GM18508 (cell line): ENCODE data around the gene SLC6A20.
"Not testable (repeated sequence)": the region's sequence is repeated elsewhere in the genome, so short reads cannot be mapped to it uniquely, and the experiment has no call there.

Source experiments
- ATAC-seq: cut with Tn5 transposase; IDR thresholded peaks from one replicate; pipeline ENCODE4 v1.9.1; 2021; ENCODE audit warnings: moderate number of reproducible peaks; ENCODE audit not compliant: insufficient read depth, unreplicated experiment

The SLC6A20 gene

GRCh38 chr3:45761831-45762230 is 34.5 kb downstream of the SLC6A20 start:
- no peak for ATAC-seq

GRCh38 chr3:45760878-45761711 is 35.2 kb downstream of the SLC6A20 start:
- no peak for ATAC-seq

- ATAC-seq, result no peak
Measured at GRCh38 chr3:45759851-45760250, 36.5 kb downstream of the SLC6A20 start.

- ATAC-seq, result no peak
Measured at GRCh38 chr3:45758871-45759270, 37.5 kb downstream of the SLC6A20 start.

GRCh38 chr3:45757141-45757540 is 39.2 kb downstream of the SLC6A20 start:
- ATAC-seq, result not testable (repeated sequence)

GRCh38 chr3:45756055-45756454 is 40.3 kb downstream of the SLC6A20 start:
- no peak for ATAC-seq

GRCh38 chr3:45754461-45754860 is 41.9 kb downstream of the SLC6A20 start:
- ATAC-seq, result no peak

- no peak for ATAC-seq
Measured at GRCh38 chr3:45753095-45753494, 43.2 kb downstream of the SLC6A20 start.

- ATAC-seq, result no peak
Measured at GRCh38 chr3:45751537-45752242, 44.6 kb downstream of the SLC6A20 start.

- ATAC-seq, result no peak
Measured at GRCh38 chr3:45749880-45750279, 46.5 kb downstream of the SLC6A20 start.

GRCh38 chr3:45749036-45749600 is 47.2 kb downstream of the SLC6A20 start:
- not testable (repeated sequence) for ATAC-seq

GRCh38 chr3:45748068-45748467 is 48.3 kb downstream of the SLC6A20 start:
- ATAC-seq, result no peak

- ATAC-seq, result no peak
Measured at GRCh38 chr3:45746777-45747622, 49.3 kb downstream of the SLC6A20 start.

GRCh38 chr3:45746165-45746776 is 50.1 kb downstream of the SLC6A20 start:
- ATAC-seq, result no peak

- ATAC-seq, result no peak
Measured at GRCh38 chr3:45742461-45743089, 53.8 kb downstream of the SLC6A20 start.

GRCh38 chr3:45741742-45742460 is 54.4 kb downstream of the SLC6A20 start:
- ATAC-seq, result no peak

GRCh38 chr3:45741247-45741646 is 55.1 kb downstream of the SLC6A20 start:
- ATAC-seq, result no peak

GRCh38 chr3:45739991-45740390 is 56.3 kb downstream of the SLC6A20 start:
- no peak for ATAC-seq

GRCh38 chr3:45737234-45737633 is 59.1 kb downstream of the SLC6A20 start:
- no peak for ATAC-seq
